AG09309 (cell line): Measurements from ENCODE around the gene ANKRD42.
A peak's percentile ranks its signal among the peaks of the same experiment; 100 is the strongest.

Source experiments
- DNase-seq: peaks from one replicate; pipeline ENCODE4 v3.0.0-alpha.2; 2010; ENCODE audit warnings: low read depth
- H3K4me3 ChIP-seq: 2 replicates; pipeline ENCODE4 v1.5.1; 2011; ENCODE audit warnings: mild to moderate bottlenecking, low read depth, low read length, moderate library complexity; ENCODE audit not compliant: control insufficient read depth
- CTCF ChIP-seq: IDR thresholded peaks from 2 replicates; pipeline ENCODE4 v1.5.1; 2011; ENCODE audit warnings: mild to moderate bottlenecking, low read depth, low read length, inconsistent platforms; ENCODE audit not compliant: insufficient read depth, control insufficient read depth; ENCODE audit errors: missing control alignments

Gene ANKRD42

GRCh38 chr11:83191986-83192385 is 1.5 kb upstream of the ANKRD42 start:
- no peak for DNase-seq
- TF ChIP-seq CTCF: no peak
- peak overlapping the region; percentile 56 for H3K4me3 ChIP-seq

- peak overlapping the region; percentile 56 for H3K4me3 ChIP-seq
- TF ChIP-seq CTCF: no peak
- DNase-seq: no peak
These were observed 786 bp upstream of the ANKRD42 start for GRCh38 chr11:83192606-83193245.

GRCh38 chr11:83194281-83195142 is 1.0 kb downstream of the ANKRD42 start:
- DNase-seq: peak; percentile 51
- TF ChIP-seq CTCF: no peak
- peak overlapping the region; percentile 56 for H3K4me3 ChIP-seq

- peak overlapping the region; percentile 56 for H3K4me3 ChIP-seq
- no peak for DNase-seq
- no peak for TF ChIP-seq CTCF
These were observed 1.6 kb downstream of the ANKRD42 start for GRCh38 chr11:83195143-83195466.

- no peak for TF ChIP-seq CTCF
- no peak for DNase-seq
- H3K4me3 ChIP-seq: no peak overlapping the region
These were observed 2.1 kb downstream of the ANKRD42 start for GRCh38 chr11:83195649-83196048.

GRCh38 chr11:83200035-83200434 is 6.5 kb downstream of the ANKRD42 start:
- no peak for DNase-seq
- H3K4me3 ChIP-seq: no peak overlapping the region
- TF ChIP-seq CTCF: no peak
